Activated CD4-positive, alpha-beta T cell treated with anti-CD3 and anti-CD28 coated beads, Interleukin-2, amount 50 U/mL, for 1 hour (primary cell): Measurements from ENCODE around the gene MAPK14.

Source experiments
- DNase-seq: peaks from one replicate; pipeline ENCODE4 v3.0.0-alpha.2; 2020

The MAPK14 gene

GRCh38 chr6:36104836-36105235, 77.2 kb downstream of the MAPK14 start:
- DNase-seq = no peak

- DNase-seq = no peak
These were observed 81.5 kb downstream of the MAPK14 start for GRCh38 chr6:36109092-36109491.

DNA sequence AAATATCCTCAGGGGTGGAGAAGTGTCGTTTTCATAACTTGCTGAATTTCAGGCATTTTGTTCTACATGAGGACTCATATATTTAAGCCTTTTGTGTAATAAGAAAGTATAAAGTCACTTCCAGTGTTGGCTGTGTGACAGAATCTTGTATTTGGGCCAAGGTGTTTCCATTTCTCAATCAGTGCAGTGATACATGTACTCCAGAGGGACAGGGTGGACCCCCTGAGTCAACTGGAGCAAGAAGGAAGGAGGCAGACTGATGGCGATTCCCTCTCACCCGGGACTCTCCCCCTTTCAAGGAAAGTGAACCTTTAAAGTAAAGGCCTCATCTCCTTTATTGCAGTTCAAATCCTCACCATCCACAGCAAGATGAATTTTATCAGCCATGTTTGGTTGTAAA, 82.4 kb downstream of the MAPK14 start:
- no peak for DNase-seq

- no peak for DNase-seq
These were observed 83.3 kb downstream of the MAPK14 start for GRCh38 chr6:36110863-36111262.

DNA sequence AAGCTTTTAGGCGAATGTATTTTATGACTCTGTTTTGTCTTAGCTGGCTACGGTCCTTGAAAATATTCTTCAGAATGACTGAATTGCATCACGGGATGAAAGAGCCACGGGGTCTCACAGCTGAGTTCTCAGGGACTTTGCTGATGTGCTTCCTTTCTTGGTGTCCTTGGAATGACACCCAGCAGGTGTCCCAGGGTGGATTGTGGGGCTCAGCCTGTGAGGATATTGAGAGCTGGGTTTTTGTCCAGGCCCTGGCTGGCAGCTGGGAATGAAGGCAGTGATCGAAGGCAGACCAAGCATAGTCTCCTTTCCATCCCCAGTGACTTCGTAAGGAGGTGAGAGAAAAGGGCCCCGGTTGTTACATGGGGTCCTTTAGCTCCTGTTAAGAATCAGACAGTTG, 83.9 kb downstream of the MAPK14 start:
- DNase-seq = no peak

- no peak for DNase-seq
These were observed 85.4 kb downstream of the MAPK14 start for GRCh38 chr6:36113049-36113448.

DNA sequence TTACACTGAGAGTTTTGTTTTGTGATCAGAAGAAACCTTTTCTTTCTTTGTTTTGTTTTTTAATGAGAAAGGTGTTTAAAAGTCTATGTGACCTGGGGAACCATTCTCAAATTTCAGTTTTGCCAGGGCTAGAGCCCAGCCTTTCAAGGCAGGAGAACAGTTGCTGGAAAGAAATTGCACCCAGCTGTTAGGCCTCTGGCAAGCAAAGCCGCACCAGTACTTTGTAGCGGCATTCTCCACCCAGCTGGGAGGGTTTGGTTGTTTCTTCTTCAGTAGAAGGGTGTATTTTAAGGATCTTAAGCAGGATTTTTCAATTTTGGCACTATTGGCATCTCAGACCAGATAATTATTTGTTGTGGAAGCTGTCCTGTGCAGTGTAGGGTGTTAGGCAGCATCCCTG, 86.1 kb downstream of the MAPK14 start:
- DNase-seq = no peak

- DNase-seq = no peak
These were observed 87.3 kb downstream of the MAPK14 start for GRCh38 chr6:36114798-36115408.

DNA sequence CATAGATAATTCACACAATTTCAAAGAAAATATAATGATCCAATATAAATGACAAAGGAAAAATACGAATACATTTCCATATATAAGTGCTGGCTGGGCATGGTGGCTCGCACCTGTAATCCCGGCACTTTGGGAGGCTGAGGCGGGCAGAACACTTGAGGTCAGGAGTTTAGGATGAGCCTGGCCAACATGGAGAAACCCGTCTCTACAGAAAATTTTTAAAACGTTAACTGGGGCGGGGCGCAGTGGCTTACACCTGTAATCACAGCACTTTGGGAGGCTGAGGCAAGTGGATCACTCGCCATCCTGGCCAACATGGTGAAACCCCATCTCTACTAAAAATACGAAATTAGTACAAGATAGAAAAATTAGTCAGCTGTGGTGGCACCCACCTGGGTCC, 87.8 kb downstream of the MAPK14 start:
- DNase-seq = no peak

DNA sequence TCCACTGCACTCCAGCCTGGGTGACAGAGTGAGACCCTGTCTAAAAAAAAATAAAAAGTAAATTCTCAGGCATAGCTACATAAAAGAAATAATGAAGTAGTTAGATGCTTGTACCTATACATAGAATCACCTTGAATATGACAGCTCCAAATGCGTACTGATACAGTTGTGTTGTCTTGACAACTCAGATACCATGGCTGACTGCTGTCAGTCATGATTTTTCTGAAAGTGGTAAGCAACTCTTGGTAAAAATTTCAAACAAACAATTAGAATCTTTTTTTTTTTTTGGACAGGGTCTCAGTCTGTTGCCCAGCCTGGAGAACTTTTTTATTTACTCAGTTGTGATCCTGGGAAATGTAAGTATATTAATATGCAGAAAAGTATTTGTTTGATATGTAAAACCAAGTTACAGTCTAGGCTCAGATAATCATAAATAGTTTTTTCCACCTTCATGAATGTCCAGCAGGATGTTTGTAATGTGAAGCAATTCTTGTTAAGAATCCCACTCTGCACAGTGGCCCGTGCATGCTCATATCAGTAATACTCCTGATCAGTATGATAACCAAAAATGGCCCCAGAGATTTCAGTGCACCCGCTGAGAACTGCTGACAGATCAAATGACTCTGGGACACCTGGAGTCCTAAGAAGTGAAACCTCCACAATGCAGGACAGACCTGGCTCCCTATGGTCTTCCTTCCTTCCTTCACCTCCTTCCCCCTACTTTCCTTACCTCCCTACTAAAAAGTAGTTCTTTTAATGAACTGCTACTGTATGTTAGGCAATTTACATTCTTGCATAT, 88.7 kb downstream of the MAPK14 start:
- no peak for DNase-seq

DNA sequence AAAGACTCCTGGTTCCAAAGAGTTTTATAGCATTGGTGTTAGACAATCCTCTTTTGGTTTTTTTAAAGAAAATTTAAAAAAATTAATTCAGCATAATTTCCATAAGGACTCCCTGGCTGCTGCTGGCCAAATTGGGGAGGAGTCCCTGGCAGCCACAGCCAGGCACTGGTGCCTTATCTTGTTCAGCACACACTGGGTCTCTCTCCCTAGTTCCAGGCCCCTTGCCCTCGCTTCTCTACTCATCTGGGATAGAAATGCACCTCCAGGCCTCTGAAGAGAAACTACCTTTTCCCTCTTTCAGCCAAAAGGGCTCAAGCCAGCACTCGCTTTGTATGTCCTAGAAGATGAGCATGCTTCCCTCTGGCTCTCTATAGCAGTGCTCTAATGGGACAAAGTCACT, 89.3 kb downstream of the MAPK14 start:
- no peak for DNase-seq

DNA sequence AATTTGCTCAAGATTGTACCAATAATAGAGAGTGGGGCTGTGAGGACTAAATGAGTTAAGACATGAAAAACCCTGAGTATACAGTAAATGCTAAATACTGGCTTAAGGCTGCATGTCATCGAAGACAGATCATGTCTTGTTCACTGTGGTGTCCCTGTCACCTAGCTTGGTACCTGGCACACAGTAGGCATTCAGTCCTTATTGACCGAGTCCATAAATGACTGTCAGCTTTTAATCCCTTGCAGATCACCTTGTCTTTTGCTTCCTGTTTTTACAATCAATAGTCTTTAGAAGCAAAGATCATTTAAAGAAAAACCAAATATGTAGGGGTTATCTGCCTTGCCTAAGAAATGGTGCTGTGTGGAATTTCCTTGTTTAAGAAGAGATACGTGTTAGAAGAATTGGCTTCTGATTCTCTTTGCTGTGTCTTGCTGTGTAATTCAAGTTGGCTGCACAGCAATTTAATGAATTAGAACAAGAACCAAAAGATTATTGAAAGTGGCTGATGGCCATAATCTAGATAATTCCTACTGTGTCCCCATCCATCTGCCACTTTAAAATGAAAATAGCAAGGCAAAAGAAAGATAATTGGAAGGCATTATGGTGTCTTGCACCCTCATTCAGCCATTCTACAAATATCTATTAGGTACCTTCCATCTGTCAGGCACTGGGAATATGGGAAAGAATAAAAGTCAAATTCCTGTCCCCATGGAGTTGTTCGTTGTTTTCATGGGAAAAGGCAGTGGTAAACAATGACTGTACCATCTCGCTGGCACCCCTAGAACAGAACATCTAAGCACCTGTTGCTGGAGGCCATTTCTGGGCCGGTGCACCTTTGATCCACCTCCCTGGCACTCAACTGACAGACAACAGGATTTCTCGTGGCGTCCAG, 90.3 kb downstream of the MAPK14 start:
- DNase-seq = no peak

DNA sequence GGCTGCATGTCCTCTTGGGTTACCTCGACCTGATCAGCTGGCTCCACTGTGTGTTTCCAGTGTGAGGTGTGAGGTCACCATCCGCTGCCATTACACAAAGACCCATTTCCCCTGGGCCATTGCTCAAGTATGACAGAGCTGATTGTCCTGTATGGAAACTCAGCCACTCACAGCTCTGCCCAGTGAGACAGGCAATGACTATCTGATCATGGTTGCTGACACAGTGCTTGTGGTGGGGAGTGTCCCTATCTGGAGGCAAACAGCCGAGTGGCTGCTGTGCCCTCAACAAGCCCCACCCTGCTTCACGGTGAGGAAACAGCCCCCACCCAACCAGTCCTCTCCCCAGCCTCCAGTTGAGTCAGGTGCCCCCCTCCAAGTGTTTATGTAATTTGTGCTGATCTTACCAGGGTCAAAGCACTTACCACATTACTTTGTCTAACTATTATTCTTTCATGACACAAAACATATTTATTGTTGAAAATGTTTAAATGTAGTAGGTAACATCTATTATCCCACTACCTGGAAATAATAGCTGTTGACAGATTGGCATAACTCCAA, 91.0 kb downstream of the MAPK14 start:
- peak; percentile 53 for DNase-seq

- no peak for DNase-seq
These were observed 91.6 kb downstream of the MAPK14 start for GRCh38 chr6:36119209-36119608.

DNA sequence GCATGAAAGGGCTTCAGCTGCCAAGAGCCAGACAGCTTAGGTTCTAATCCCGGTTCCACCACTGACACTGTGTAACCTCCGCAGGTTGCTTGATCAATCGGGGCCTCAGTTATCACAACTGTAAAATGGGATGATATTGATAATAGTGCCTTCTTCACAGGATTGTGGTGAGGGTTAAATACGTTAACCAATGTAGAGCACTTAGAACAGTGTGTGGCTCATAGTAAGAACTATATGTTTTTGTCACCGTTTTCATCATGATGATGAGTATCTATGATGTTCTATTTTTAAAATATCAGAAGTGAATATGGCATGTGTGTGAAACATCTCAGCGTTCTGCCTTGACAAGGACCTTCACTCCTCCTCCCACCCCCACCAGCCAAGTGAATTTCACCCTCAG, 92.4 kb downstream of the MAPK14 start:
- DNase-seq = no peak

- DNase-seq = peak; percentile 70
These were observed 92.9 kb downstream of the MAPK14 start for GRCh38 chr6:36120539-36120938.

- peak; percentile 44 for DNase-seq
These were observed 93.6 kb downstream of the MAPK14 start for GRCh38 chr6:36120979-36121786.

GRCh38 chr6:36121787-36122494, 94.3 kb downstream of the MAPK14 start:
- DNase-seq = no peak

DNA sequence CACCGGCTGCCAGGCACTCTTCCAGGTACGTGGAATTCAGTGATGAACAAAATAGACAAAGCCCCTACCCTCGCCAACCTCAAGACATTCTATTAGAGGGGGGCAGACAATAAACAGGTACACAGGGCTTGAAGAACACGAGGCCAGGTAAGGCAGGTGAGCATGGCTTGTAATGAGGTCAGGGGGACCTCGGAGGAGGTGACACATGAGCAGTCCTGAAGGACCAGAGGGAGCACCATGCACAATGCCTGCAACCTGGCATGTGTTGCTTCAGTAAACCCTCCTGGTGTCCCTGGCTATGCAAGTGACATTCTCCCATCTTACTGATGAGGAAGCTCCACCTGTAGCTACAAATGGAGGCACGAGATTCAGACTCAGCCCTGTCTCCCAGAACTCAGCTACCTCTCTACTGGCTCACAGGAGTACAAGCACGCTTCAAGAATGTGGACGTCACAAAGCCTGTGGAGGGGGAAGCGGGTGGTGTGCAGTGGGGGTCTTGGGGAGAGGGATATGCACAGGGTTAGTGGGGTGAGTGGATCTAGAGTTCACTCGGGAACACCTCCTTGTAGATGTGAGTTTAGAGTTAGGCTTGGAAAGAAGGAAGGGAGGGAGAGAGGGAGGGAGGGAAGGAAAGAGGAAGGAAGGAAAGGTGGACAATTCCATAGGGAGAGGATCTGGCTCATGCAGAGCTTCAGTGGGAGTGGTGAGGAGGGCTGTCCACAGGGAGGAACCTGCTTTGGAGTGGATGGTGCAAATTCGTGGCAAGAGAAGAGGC, 95.1 kb downstream of the MAPK14 start:
- no peak for DNase-seq

GRCh38 chr6:36123270-36124139, 95.9 kb downstream of the MAPK14 start:
- peak; percentile 83 for DNase-seq
